OCI-LY7 (cell line): ENCODE measurements around the gene C11orf58. TPM values are rescaled to one million over a fixed set of nuclear protein-coding genes. Genes with fewer than 3 reads are reported as not detected.

ENCODE experiments used
- BruUV-seq: library from RNA; stranded (reverse); fragments of 400-500 nt; replicated peaks from 2 replicates; lab custom pipeline; 2021; lab: Mats Ljungman, UMichigan
- CTCF ChIA-PET: fragments of 300-600 bp; sonication (Branson Sonifier 250); formaldehyde crosslinking; loops from one replicate; lab custom pipeline; 2022; ENCODE audit warnings: antibody characterized with exemption; ENCODE audit not compliant: unreplicated experiment; lab: Charles Lee
- POLR2A ChIA-PET: fragments of 300-600 bp; sonication (Branson Sonifier 250); formaldehyde crosslinking; loops from one replicate; lab custom pipeline; 2022; ENCODE audit warnings: antibody characterized with exemption; lab: Charles Lee
- DNase-seq: peaks from one replicate; pipeline ENCODE4 v3.0.0-alpha.2; 2015; ENCODE audit warnings: low spot score
- H2AFZ ChIP-seq: fragments of 200-600 bp; sonication (generic), shearing (Covaris generic); 2 replicates; pipeline ENCODE4 v1.6.1; 2014; ENCODE audit warnings: mild to moderate bottlenecking, antibody characterized with exemption, low read length, moderate library complexity
- H3K27ac ChIP-seq: fragments of 200-600 bp; sonication (generic); 2 replicates; pipeline ENCODE4 v1.5.1; 2014; ENCODE audit warnings: mixed run types, low read depth, mild to moderate bottlenecking, moderate library complexity, low read length, inconsistent platforms; ENCODE audit not compliant: poor library complexity, severe bottlenecking
- H3K36me3 ChIP-seq: fragments of 200-600 bp; sonication (generic); 2 replicates; pipeline ENCODE4 v1.6.1; 2014; ENCODE audit warnings: mild to moderate bottlenecking, antibody characterized with exemption, low read length, moderate library complexity, mixed read lengths; ENCODE audit not compliant: insufficient read depth
- H3K4me1 ChIP-seq: fragments of 200-600 bp; sonication (generic); 2 replicates; pipeline ENCODE4 v1.5.1; 2014; ENCODE audit warnings: mild to moderate bottlenecking, low read length; ENCODE audit not compliant: insufficient read depth, poor library complexity, severe bottlenecking
- H3K4me2 ChIP-seq: fragments of 200-600 bp; sonication (generic); 2 replicates; pipeline ENCODE4 v1.6.1; 2014; ENCODE audit warnings: mild to moderate bottlenecking, low read length
- H3K4me3 ChIP-seq: fragments of 200-600 bp; sonication (generic); 2 replicates; pipeline ENCODE4 v1.5.1; 2014; ENCODE audit warnings: mild to moderate bottlenecking, low read depth, low read length; ENCODE audit not compliant: poor library complexity, severe bottlenecking
- H3K79me2 ChIP-seq: fragments of 200-600 bp; sonication (generic); 2 replicates; pipeline ENCODE4 v1.6.1; 2016; ENCODE audit warnings: low read depth, mild to moderate bottlenecking, low read length, moderate library complexity, mixed read lengths; ENCODE audit not compliant: insufficient read depth
- H3K9me2 ChIP-seq: fragments of 200-600 bp; sonication (generic); 2 replicates; pipeline ENCODE4 v1.6.1; 2016; ENCODE audit warnings: mild to moderate bottlenecking, low read length, mixed read lengths; ENCODE audit not compliant: insufficient read depth
- H3K9me3 ChIP-seq: fragments of 200-600 bp; sonication (generic); 2 replicates; pipeline ENCODE4 v1.6.1; 2014; ENCODE audit warnings: mild to moderate bottlenecking, mixed run types, low read length, mixed read lengths
- H4K20me1 ChIP-seq: fragments of 200-600 bp; sonication (generic); 2 replicates; pipeline ENCODE4 v1.6.1; 2014; ENCODE audit warnings: mild to moderate bottlenecking, antibody characterized with exemption, low read length, moderate library complexity, mixed read lengths; ENCODE audit not compliant: insufficient read depth
- CTCF ChIP-seq: fragments of 200-600 bp; sonication (generic); conservative IDR thresholded peaks from 2 replicates; pipeline ENCODE4 v1.5.1; 2014; ENCODE audit warnings: mild to moderate bottlenecking, antibody characterized with exemption, low read length, moderate library complexity, mixed read lengths
- EZH2phosphoT487 ChIP-seq: fragments of 200-600 bp; sonication (generic); IDR thresholded peaks from 2 replicates; pipeline ENCODE4 v1.6.1; 2018; ENCODE audit warnings: low read depth, borderline replicate concordance, mild to moderate bottlenecking, mixed run types, antibody characterized with exemption, low read length, moderate library complexity, mixed read lengths
- intact Hi-C: fragments of 100-400 bp; cut with micrococcal nuclease; formaldehyde crosslinking; loops from one replicate; pipeline ENCODE4 v1.10.0; 2022; ENCODE audit not compliant: unreplicated experiment
- total RNA-seq, 2 experiments: library from RNA; depleted of rRNA in 1 of 2; stranded (reverse); fragments of >200 nt in 1 of 2; shearing (Covaris generic) in 1 of 2; gene quantifications; 2 replicates each; pipeline ENCODE4 v1.2.3, GENCODE V29; 2014 to 2022

Gene C11orf58
- total RNA-seq, 2 experiments from 2014 or later = 118 to 146 TPM

GRCh38 chr11:16759857-16760508 is 21.5 kb downstream of the C11orf58 start:
- ChIA-PET CTCF (no interaction called here), POLR2A (no interaction called here)
- H3K27ac ChIP-seq = no peak overlapping the region
- no peaks in the 10 kb centered on the region for H3K9me3 ChIP-seq
- TF ChIP-seq CTCF (no peak), EZH2phosphoT487 (no peak)
- intact Hi-C loops = no loop called here
- no peak overlapping the region for H3K4me3 ChIP-seq
- H3K79me2 ChIP-seq = no peaks in the 10 kb centered on the region
- no peak for DNase-seq
- peaks cover 49% of the 10 kb centered on the region for H3K36me3 ChIP-seq
- H3K4me1 ChIP-seq = no peaks in the 10 kb centered on the region
- no peak overlapping the region for H3K4me2 ChIP-seq
- H4K20me1 ChIP-seq = no peaks in the 10 kb centered on the region; the same call in 1 of the 2 replicates
- H2AFZ ChIP-seq = no peak overlapping the region
- BruUV-seq = no TSS peak
- no peaks in the 10 kb centered on the region for H3K9me2 ChIP-seq

GRCh38 chr11:16763746-16764145 is 25.3 kb downstream of the C11orf58 start:
- Histone ChIP-seq H3K4me1 (no peaks in the 10 kb centered on the region), H3K27ac (no peak overlapping the region), H4K20me1 (no peaks in the 10 kb centered on the region; the same call in 1 of the 2 replicates), H3K9me3 (no peaks in the 10 kb centered on the region), H2AFZ (no peak overlapping the region), H3K36me3 (peaks cover 12% of the 10 kb centered on the region), H3K9me2 (no peaks in the 10 kb centered on the region), H3K79me2 (no peaks in the 10 kb centered on the region), H3K4me2 (no peak overlapping the region), H3K4me3 (no peak overlapping the region)
- BruUV-seq = no TSS peak
- TF ChIP-seq CTCF = no peak
- TF ChIP-seq EZH2phosphoT487 = no peak
- no peak for DNase-seq
- POLR2A ChIA-PET = no interaction called here
- intact Hi-C loops = no loop called here
- CTCF ChIA-PET = no interaction called here

GRCh38 chr11:16764888-16765287 is 26.4 kb downstream of the C11orf58 start:
- H3K36me3 ChIP-seq = peaks cover under 1% of the 10 kb centered on the region; the same call in 1 of the 2 replicates
- ChIA-PET CTCF (no interaction called here), POLR2A (no interaction called here)
- no peak overlapping the region for H3K27ac ChIP-seq
- H3K79me2 ChIP-seq = no peaks in the 10 kb centered on the region
- no peak overlapping the region for H3K4me3 ChIP-seq
- TF ChIP-seq CTCF (no peak), EZH2phosphoT487 (no peak)
- no peaks in the 10 kb centered on the region for H3K9me2 ChIP-seq
- H2AFZ ChIP-seq = no peak overlapping the region
- no peaks in the 10 kb centered on the region for H3K9me3 ChIP-seq
- no peak overlapping the region for H3K4me2 ChIP-seq
- DNase-seq = no peak
- H4K20me1 ChIP-seq = no peaks in the 10 kb centered on the region; the same call in 1 of the 2 replicates
- BruUV-seq = no TSS peak
- intact Hi-C loops = no loop called here
- no peaks in the 10 kb centered on the region for H3K4me1 ChIP-seq
